Activated naive CD8-positive, alpha-beta T cell treated with anti-CD3 and anti-CD28 coated beads, Interleukin-2, amount 50 U/mL, for 24 hours (primary cell): ENCODE results near the gene GUCA2B.

ENCODE experiments used
- ATAC-seq: fragments of 150-1000 bp; cut with Tn5 transposase; one replicate; pipeline ENCODE4 v1.10.0; 2021
- DNase-seq: peaks from one replicate; pipeline ENCODE4 v3.0.0; 2021
- H3K27ac Mint-ChIP-seq: one replicate; pipeline ENCODE4 v1.8.0; 2021; ENCODE audit warnings: mild to moderate bottlenecking, mixed read lengths
- H3K27me3 Mint-ChIP-seq: one replicate; pipeline ENCODE4 v1.8.0; 2021; ENCODE audit warnings: mixed read lengths
- H3K36me3 Mint-ChIP-seq: one replicate; pipeline ENCODE4 v1.8.0; 2021; ENCODE audit warnings: low read depth, mixed read lengths
- H3K4me1 Mint-ChIP-seq: one replicate; pipeline ENCODE4 v1.8.0; 2021; ENCODE audit warnings: mixed read lengths
- H3K4me3 Mint-ChIP-seq: one replicate; pipeline ENCODE4 v1.8.0; 2021; ENCODE audit warnings: mild to moderate bottlenecking, moderate library complexity, mixed read lengths
- H3K9me3 Mint-ChIP-seq: one replicate; pipeline ENCODE4 v1.8.0; 2021; ENCODE audit warnings: mixed read lengths

GUCA2B gene

DNA sequence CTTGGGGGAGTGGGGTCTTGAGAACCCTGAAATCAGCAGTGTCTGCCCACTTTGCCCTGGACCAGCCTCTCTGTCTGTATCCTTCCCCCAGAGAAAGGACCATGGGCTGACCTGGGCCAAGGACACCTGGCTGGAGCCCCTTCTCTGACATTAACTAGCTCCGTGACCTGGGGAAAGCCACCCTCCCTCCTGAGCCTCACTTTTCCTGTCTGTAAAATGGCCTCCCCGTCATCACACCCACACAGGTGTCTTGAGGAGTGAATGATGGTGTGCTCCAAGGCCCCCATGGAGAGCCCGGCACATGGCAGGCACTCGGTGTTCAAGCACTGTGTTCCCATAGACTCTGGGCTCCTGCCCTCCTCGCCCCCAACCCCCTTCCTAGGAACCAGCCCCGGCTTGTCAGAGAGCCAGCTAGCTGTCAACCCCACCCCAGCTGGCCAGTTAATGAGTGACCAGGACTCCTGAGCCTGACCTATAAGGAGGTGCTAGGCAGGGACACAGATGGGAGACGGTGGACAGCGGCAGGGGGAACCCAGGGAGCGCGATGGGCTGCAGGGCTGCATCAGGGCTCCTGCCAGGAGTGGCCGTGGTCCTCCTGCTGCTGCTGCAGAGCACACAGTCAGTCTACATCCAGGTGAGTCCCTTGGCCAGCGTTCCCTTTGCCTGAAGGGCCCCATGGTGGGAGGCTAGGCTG lies at the start of gene GUCA2B:
TSS of gene GUCA2B (plus strand) at position 504 of the 694 bp plus-strand sequence. CDS start at position 545, 41 bp downstream.
- Mint-ChIP-seq H3K27me3 (peaks cover 6% of the 10 kb centered on the region), H3K4me1 (peaks cover 4% of the 10 kb centered on the region), H3K9me3 (no peaks in the 10 kb centered on the region), H3K36me3 (no peaks in the 10 kb centered on the region), H3K4me3 (no peak within 1 kb of the TSS), H3K27ac (no peak within 1 kb of the TSS)
- no peak for DNase-seq
- no peak for ATAC-seq

DNA sequence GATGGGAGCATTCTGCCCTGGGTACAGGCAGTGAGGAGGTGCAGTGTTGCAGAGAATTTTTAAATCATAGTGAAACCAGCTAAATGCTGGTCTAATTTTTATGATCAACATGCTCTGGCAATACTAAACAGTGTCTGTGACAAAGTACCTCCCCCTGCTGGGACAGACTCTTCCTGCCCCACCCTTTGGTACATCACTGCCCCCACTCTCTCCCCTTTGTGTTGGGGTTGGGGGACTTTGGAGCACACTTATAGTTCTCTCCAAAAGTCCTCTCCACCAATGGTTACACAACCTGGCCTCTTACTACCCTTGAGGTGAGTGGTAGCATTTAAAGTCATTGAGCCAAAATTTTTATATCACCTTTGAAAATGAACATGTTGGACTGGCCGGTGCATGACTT lies 48.2 kb upstream of the GUCA2B start:
- Mint-ChIP-seq H3K4me1 (no peaks in the 10 kb centered on the region), H3K27ac (no peak overlapping the region), H3K36me3 (no peaks in the 10 kb centered on the region), H3K27me3 (peaks cover 9% of the 10 kb centered on the region), H3K4me3 (no peak overlapping the region), H3K9me3 (peaks cover 11% of the 10 kb centered on the region)
- ATAC-seq, result no peak
- DNase-seq, result no peak

DNA sequence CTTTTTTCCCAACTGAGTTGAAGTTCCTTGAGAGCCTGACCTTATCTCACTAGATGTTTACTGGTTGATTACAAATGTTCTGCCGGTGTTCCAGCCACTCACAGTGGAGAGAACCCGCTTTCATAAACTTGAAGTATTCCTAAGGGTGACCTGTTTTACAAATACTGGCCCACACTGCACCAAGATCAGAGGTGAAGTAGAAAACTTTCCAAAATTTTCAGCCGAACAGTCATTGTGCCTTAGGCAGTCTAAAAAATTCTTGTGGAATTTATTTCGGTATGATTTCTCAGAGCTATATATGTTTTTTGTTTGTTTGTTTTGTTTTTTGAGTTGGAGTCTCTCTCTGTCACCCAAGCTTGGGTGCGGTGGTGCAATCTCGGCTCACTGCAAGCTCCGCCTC lies 44.9 kb upstream of the GUCA2B start:
- ATAC-seq (no peak), DNase-seq (no peak)
- no peaks in the 10 kb centered on the region for H3K4me1 Mint-ChIP-seq
- no peak overlapping the region for H3K4me3 Mint-ChIP-seq
- H3K36me3 Mint-ChIP-seq, result no peaks in the 10 kb centered on the region
- H3K27me3 Mint-ChIP-seq, result peaks cover 5% of the 10 kb centered on the region
- H3K27ac Mint-ChIP-seq, result no peak overlapping the region
- no peaks in the 10 kb centered on the region for H3K9me3 Mint-ChIP-seq

DNA sequence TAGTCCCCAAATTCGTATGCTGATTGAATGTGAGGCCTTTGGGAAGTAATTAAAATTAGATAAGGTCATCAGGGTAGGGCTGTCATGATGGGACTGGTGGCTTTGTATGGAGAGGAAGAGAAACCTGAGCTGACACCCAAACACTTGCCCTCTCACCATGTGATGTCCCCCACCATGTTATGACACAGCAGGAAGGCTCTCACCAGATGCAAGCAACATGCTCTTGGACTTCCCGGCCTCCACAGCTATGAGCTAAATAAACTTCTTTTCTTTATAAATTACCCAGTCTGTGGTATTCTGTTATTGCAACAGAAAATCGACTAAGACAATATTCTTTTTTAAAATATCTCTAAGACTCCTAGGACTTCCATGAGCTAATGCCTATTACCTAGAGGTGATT lies 43.6 kb upstream of the GUCA2B start:
- Mint-ChIP-seq H3K27ac (no peak overlapping the region), H3K27me3 (peaks cover 5% of the 10 kb centered on the region), H3K4me3 (no peak overlapping the region), H3K36me3 (no peaks in the 10 kb centered on the region), H3K9me3 (no peaks in the 10 kb centered on the region), H3K4me1 (no peaks in the 10 kb centered on the region)
- no peak for DNase-seq
- ATAC-seq, result no peak

DNA sequence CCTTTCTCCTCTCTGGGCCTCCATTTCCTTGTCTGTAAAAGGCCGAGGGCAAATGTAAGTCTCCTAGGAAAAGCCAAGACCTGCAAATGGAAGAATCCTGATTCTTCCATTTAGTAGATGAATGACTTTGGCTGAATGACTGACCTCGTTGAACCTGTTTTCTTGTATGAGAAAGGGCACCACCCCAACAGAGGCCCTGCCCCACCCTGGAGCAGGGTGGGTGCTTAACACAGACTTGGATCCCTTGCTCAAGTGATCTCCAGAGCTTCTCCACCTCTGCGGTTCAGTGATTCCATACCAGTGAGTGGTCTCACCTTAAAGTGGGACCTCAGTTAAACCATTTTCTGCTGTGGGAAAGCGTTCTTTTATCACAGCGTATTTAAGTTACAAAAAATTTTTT lies 39.0 kb upstream of the GUCA2B start:
- ATAC-seq (no peak), DNase-seq (no peak)
- Mint-ChIP-seq H3K36me3 (no peaks in the 10 kb centered on the region), H3K4me1 (no peaks in the 10 kb centered on the region), H3K9me3 (no peaks in the 10 kb centered on the region), H3K27me3 (peaks cover 22% of the 10 kb centered on the region), H3K4me3 (no peak overlapping the region), H3K27ac (no peak overlapping the region)

DNA sequence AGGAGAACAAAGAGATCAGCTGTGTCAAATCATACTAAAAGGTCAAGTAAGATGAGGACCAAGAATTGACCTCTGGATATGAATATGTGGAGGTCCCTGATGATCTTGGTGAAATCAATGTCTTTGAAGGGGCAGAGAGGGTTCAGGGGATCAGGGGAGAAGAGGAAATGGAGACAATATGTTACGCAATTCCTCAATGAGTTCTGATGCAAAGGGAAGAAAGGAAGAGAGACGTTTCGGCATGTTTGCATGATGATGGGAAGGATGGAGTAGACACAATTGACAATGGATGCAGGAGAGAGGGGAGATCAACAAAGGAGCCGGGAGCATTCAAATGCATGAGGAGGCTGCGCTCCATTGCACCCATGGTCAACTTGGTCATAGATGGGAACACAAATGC lies 36.0 kb upstream of the GUCA2B start:
- ATAC-seq (no peak), DNase-seq (no peak)
- Mint-ChIP-seq H3K4me3 (no peak overlapping the region), H3K9me3 (no peaks in the 10 kb centered on the region), H3K36me3 (peaks cover 2% of the 10 kb centered on the region), H3K27me3 (peaks cover 19% of the 10 kb centered on the region), H3K4me1 (no peaks in the 10 kb centered on the region), H3K27ac (no peak overlapping the region)

DNA sequence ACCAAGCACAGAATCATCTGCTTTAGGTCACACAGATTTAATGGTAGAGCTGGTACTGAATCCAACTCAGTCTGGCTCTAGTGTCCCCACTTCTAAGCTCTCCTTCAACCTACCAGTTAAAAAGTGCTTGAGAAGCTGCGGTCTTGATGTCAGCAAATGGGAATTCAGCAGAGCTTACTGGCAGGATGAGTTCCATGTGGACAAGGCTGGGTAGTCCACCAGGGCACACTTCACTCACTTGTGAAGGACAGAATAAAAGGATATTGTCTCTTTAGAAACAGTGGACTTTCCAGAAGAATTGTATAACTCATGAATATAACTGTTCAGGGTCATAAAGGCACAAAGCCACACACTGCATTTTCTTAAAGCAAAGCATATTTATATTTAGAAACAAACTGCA lies 35.1 kb upstream of the GUCA2B start:
- Mint-ChIP-seq H3K27me3 (peaks cover 19% of the 10 kb centered on the region), H3K9me3 (no peaks in the 10 kb centered on the region), H3K4me3 (no peak overlapping the region), H3K36me3 (peaks cover 2% of the 10 kb centered on the region), H3K4me1 (no peaks in the 10 kb centered on the region), H3K27ac (no peak overlapping the region)
- DNase-seq (no peak), ATAC-seq (no peak)

DNA sequence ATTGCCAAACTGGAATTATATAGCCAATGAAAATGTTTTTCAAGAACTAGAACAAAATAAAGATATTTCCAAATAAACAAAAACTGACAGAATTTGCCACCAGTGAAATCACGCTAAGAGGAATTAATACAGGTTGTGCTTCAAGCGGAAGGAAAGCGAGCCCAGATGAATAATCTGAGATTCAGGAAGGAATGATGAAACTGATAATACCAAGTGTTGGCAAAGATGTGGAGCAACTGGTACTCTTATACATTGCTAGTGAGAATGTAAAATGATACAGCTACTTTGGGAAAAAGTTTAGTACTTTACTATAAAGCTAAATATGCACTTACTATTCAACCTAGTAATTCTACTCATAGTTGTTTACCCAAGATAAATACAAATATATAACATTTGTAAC lies 30.8 kb upstream of the GUCA2B start:
- ATAC-seq (no peak), DNase-seq (no peak)
- peaks cover 2% of the 10 kb centered on the region for H3K36me3 Mint-ChIP-seq
- peaks cover 9% of the 10 kb centered on the region for H3K27me3 Mint-ChIP-seq
- no peak overlapping the region for H3K4me3 Mint-ChIP-seq
- no peaks in the 10 kb centered on the region for H3K9me3 Mint-ChIP-seq
- no peaks in the 10 kb centered on the region for H3K4me1 Mint-ChIP-seq
- H3K27ac Mint-ChIP-seq, result no peak overlapping the region

DNA sequence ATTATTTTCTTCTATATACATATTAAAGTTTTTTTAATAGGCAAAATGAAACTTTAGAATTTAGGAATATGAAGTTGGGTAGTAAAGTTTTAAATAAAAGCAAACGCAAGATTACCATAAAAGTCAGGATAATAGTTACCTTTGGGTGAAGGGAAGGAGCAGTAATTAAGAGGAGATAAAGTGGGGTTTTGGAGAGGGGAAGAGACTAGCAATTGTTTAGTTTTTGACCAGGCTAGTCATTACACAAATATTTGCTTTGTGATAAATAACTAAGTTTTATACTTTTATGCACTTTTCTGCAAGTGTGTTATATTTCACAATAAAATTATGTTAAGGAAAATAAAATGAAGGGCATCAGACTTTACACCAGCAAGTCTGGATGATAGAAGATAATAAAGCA lies 27.7 kb upstream of the GUCA2B start:
- Mint-ChIP-seq H3K4me1 (no peaks in the 10 kb centered on the region), H3K36me3 (peaks cover 2% of the 10 kb centered on the region), H3K27ac (no peak overlapping the region), H3K27me3 (peaks cover 16% of the 10 kb centered on the region), H3K9me3 (no peaks in the 10 kb centered on the region), H3K4me3 (no peak overlapping the region)
- no peak for DNase-seq
- ATAC-seq, result no peak

DNA sequence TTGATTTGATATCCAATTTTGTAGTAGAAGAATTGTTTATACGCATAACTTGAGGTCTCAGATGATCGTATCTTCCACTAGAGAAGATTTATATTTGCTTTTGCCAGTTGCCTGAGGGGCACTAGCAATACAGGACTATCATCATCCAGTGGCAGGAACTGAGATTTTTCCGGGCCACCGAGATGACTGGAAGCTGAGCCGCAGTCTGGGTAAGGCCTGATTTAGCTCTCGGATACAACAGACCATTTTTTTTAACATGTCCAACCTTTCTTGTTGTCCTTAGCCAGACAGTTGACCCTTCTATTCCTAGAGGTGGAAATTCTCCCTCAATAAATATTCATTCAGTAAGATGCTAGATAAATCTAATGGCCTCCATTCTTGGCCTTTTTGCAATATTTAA lies 25.4 kb upstream of the GUCA2B start:
- Mint-ChIP-seq H3K36me3 (no peaks in the 10 kb centered on the region), H3K27ac (no peak overlapping the region), H3K27me3 (peaks cover 15% of the 10 kb centered on the region), H3K9me3 (no peaks in the 10 kb centered on the region), H3K4me3 (no peak overlapping the region), H3K4me1 (no peaks in the 10 kb centered on the region)
- DNase-seq (no peak), ATAC-seq (no peak)

DNA sequence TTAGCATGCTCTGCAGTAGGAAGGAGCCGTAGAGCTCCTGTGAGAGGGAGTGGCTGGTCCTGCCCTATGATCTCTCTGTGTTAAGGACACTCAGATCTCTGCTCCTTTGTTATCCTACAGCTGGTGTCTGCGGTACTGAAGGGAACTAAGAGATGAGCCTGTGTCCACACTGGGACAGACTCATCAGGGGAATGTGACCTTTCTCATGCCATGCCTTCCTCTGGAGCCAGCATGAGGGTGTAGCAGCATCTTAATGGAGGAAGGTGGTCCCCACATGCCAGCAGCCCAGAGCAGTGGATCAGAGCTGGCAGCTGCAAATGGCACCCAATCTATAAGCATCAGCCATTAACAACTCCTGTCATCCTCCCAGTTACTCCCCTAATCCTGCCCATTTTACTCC lies 24.7 kb upstream of the GUCA2B start:
- Mint-ChIP-seq H3K4me3 (no peak overlapping the region), H3K4me1 (no peaks in the 10 kb centered on the region), H3K9me3 (no peaks in the 10 kb centered on the region), H3K36me3 (no peaks in the 10 kb centered on the region), H3K27me3 (peaks cover 13% of the 10 kb centered on the region), H3K27ac (no peak overlapping the region)
- no peak for ATAC-seq
- DNase-seq, result no peak

DNA sequence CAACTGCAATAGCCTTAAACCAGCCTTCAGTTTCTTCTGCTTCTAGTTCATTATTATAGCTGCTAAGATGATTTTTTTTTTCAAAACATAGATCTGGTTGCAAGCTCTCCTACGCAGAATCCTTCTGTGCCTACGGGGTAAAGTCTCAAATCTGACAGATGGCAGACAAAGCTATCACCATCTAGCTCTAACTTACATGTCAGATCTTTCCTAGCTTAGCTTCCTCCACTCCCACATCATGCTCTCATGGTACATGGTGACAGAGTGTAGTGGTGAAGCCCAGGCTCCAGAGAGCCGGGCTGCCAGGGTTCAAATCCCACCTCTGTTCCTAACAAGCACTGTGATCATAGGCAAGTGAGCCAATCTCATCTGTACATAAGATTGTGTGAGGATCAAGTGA lies 24.2 kb upstream of the GUCA2B start:
- no peak overlapping the region for H3K27ac Mint-ChIP-seq
- H3K4me3 Mint-ChIP-seq, result no peak overlapping the region
- peaks cover 13% of the 10 kb centered on the region for H3K27me3 Mint-ChIP-seq
- no peaks in the 10 kb centered on the region for H3K36me3 Mint-ChIP-seq
- no peak for ATAC-seq
- no peaks in the 10 kb centered on the region for H3K9me3 Mint-ChIP-seq
- H3K4me1 Mint-ChIP-seq, result no peaks in the 10 kb centered on the region
- DNase-seq, result no peak

DNA sequence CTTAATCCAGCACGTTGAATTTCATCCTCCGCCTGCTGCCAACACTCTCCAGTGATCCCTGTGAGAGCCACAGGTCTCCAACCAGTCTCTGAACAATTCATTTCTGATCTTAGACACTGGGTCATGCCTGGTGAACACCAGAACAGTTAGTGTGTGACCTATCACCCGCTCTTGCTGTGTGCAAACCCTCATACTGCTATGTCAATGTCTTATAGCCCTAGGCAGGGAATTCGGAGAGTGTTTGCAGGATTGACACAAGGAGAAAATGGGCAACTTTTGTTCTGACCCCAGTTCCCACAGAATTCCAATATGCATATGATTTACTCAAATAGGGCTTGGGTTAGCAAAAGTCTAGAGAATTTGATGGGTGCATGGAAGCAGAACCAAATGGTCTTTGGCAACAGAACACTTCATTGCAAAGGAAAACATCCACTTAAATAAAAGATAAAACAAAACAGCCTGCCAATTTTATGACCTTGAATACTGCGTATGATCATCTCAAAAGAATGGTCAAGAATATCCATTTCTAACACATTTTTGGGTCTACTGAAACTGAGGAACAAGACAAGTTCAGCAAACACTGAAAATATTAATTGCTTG lies 23.0 kb upstream of the GUCA2B start:
- no peak overlapping the region for H3K4me3 Mint-ChIP-seq
- H3K36me3 Mint-ChIP-seq, result no peaks in the 10 kb centered on the region
- peaks cover 13% of the 10 kb centered on the region for H3K27me3 Mint-ChIP-seq
- no peaks in the 10 kb centered on the region for H3K4me1 Mint-ChIP-seq
- H3K27ac Mint-ChIP-seq, result no peak overlapping the region
- H3K9me3 Mint-ChIP-seq, result no peaks in the 10 kb centered on the region
- DNase-seq (no peak), ATAC-seq (no peak)

DNA sequence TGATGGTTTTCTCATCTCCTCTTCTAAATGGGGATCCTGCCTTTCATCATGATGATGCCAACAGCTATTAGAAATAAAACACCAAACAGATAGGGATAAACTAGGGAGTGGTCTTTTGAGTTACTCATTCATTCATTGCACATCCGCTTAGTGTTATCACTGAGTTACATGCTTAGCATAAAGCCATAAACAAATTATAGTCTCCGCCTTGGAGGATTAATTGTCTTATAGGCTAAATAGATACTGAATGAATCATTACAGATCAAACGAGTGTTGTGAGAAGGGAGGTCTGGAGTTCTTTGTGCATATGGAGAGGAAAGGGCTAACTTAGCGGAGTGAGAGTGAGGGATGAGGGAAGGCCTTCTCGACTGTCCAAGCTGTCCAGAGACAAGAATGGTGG lies 19.8 kb upstream of the GUCA2B start:
- Mint-ChIP-seq H3K36me3 (no peaks in the 10 kb centered on the region), H3K27me3 (peaks cover 13% of the 10 kb centered on the region), H3K4me1 (no peaks in the 10 kb centered on the region), H3K9me3 (no peaks in the 10 kb centered on the region), H3K27ac (no peak overlapping the region), H3K4me3 (no peak overlapping the region)
- ATAC-seq (no peak), DNase-seq (no peak)

DNA sequence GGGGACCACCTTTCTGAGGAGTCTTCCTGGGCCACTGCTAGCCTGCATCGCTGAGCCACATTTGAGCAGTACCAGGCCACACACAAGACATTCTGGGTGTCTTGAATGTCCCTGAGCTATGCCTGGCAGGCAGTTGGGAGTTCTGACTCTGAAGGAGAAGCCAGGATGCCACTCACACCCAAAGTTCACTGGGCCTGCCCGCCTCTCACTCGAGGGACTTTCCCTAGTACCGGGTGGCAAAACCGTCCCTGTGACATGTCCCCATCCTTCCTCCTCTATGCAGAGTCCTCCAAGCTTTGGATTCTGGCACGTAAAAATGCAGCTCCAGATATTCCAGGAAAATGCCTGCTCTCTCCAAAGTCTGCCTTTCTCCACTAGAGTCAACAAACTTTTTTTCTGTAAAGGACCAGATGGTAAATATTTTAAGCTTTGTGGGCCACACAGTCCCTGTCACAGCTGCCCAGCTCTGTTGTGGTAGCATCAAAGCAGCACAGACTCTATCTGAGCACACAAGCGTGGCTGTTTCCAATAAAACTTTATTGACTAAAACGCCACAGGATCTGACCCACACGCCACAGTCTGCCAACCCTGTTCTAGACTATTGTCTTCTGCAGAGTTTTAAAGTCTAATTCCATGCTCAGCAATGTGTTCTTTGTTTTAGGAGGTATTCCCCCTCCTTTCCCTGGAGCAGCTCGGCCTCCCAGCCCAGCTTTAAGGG lies 19.2 kb upstream of the GUCA2B start:
- H3K4me1 Mint-ChIP-seq, result no peaks in the 10 kb centered on the region

More for the DNA sequence above, 19.2 kb upstream of the GUCA2B start:
- Mint-ChIP-seq H3K36me3 (no peaks in the 10 kb centered on the region), H3K4me3 (no peak overlapping the region), H3K9me3 (no peaks in the 10 kb centered on the region), H3K27me3 (peaks cover 9% of the 10 kb centered on the region), H3K27ac (no peak overlapping the region)
- DNase-seq (no peak), ATAC-seq (no peak)
